Peyer's patch (tissue), 4 donors: ENCODE data around the gene OPCML. TPM values are rescaled to one million over a fixed set of nuclear protein-coding genes. Genes with fewer than 3 reads are reported as not detected.

Experiments used
- DNase-seq, 3 donors: peaks; one replicate each; pipeline ENCODE4 v3.0.0-alpha.2; 2017 to 2019
- H3K27ac ChIP-seq, 4 donors: fragments of 200-600 bp; sonication (generic); one replicate each; pipeline ENCODE4 v1.5.1; 2016 to 2019
- H3K27me3 ChIP-seq, 2 donors: fragments of 200-600 bp; sonication (generic); one replicate each; pipeline ENCODE4 v1.5.1; 2019
- H3K36me3 ChIP-seq, 3 donors: fragments of 200-600 bp; sonication (generic); one replicate each; pipeline ENCODE4 v1.5.1; 2016 to 2019
- H3K4me1 ChIP-seq, 4 donors: fragments of 200-600 bp; sonication (generic); one replicate each; pipeline ENCODE4 v1.5.1; 2016 to 2019
- H3K4me3 ChIP-seq, 4 donors: fragments of 200-600 bp; sonication (generic); 1 replicate in 3 of 4; 2 replicates in 1 of 4; pipeline ENCODE4 v1.5.1; 2016 to 2019; ENCODE audit warnings: mild to moderate bottlenecking in 1 of 4
- H3K9me3 ChIP-seq, 4 donors: fragments of 200-600 bp; sonication (generic); one replicate each; pipeline ENCODE4 v1.5.1; 2016 to 2019; ENCODE audit warnings: mild to moderate bottlenecking in 1 of 4
- CTCF ChIP-seq, 6 experiments: fragments of 450-650 bp in 4 of 6; fragments of 200-600 bp in 2 of 6; sonication (generic) in 1 of 6; IDR thresholded peaks; one replicate each; pipeline ENCODE4 v1.5.1; 2017 to 2019; ENCODE audit warnings: antibody characterized with exemption in 6 of 6, mild to moderate bottlenecking in 3 of 6, moderate library complexity in 1 of 6
- POLR2A ChIP-seq, 2 donors: fragments of 450-650 bp; IDR thresholded peaks; one replicate each; pipeline ENCODE4 v1.5.1; 2017; ENCODE audit warnings: antibody characterized with exemption in 2 of 2, mild to moderate bottlenecking in 2 of 2, moderate library complexity in 2 of 2
- total RNA-seq, 4 donors: library from RNA; depleted of rRNA; stranded (reverse); fragments of >200 nt; gene quantifications; one replicate each; pipeline ENCODE4 v1.1.0, GENCODE V29; 2016

Gene OPCML
- total RNA-seq, 4 donors from 2014 or later = not detected

DNA sequence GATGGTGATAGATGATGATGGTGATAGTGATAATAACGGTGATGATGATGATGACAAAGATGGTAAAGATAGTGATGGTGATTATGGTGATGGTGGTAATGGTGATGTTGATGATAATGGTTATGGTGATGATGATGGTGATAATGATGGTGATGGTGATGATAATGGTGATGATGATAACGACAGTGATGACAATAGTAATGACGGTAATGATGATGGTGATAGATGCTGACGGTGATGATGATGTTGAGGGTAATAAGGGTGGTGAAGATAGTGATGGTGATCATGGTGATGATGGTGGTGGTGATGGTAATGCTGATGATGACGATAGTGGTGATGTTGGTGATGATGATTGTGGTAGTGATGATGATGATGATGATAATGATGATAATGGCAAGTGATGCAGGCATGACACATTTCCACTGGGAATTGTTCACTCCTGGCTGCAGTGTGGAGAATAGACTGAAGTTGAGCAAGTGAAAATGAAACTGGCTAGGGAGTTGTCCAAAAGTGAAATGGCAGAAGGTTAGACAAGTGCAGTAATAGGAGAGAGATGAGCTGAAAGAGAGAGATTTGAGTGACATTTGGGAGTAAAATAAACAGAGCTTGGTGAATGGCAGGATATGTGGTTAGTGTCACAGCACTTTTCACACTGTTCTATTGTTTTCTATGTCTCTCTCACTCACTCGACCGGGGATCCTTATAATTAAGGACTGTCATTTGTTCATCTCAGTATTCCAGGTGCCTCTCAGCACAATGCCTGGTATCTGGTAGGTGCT is 992.5 kb downstream of the OPCML start:
- DNase-seq = no peak
- no peaks in the 10 kb centered on the region for H3K36me3 ChIP-seq
- no peak overlapping the region for H3K4me3 ChIP-seq
- no peaks in the 10 kb centered on the region for H3K9me3 ChIP-seq
- TF ChIP-seq CTCF (IDR thresholded peaks at IDR 0.05) = no peak
- no peak for TF ChIP-seq POLR2A (IDR thresholded peaks at IDR 0.05)
- H3K27ac ChIP-seq = no peak overlapping the region
- H3K4me1 ChIP-seq = no peaks in the 10 kb centered on the region
- H3K27me3 ChIP-seq = no peaks in the 10 kb centered on the region

- no peaks in the 10 kb centered on the region for H3K36me3 ChIP-seq
- H3K27me3 ChIP-seq = no peaks in the 10 kb centered on the region
- H3K4me1 ChIP-seq = no peaks in the 10 kb centered on the region
- no peaks in the 10 kb centered on the region for H3K9me3 ChIP-seq
- no peak for TF ChIP-seq POLR2A (IDR thresholded peaks at IDR 0.05)
- TF ChIP-seq CTCF (IDR thresholded peaks at IDR 0.05) = no peak
- no peak overlapping the region for H3K27ac ChIP-seq
- DNase-seq = no peak
- H3K4me3 ChIP-seq = no peak overlapping the region
Measured at GRCh38 chr11:132538642-132539041, 993.7 kb downstream of the OPCML start.

DNA sequence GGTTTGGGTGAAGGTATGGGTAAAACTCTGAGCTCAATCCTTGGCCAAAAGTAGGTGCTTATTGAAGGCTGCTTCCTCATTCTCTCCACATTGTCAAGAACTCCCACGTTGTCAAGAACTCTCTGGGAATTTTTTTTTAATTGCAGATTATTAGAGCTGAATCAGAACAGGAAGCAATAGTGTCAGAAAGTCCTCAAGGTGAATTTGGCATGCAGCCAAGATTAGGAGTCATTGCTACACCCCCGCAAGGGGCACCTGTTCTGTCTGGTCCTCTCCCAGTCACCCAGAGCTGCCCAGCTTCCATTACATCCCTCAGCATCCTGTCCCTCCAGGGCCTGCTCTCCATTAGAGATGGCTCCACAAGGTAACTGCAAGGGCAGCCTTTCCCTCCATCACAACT is 996.5 kb downstream of the OPCML start:
- no peak overlapping the region for H3K4me3 ChIP-seq
- no peak for TF ChIP-seq CTCF (IDR thresholded peaks at IDR 0.05)
- TF ChIP-seq POLR2A (IDR thresholded peaks at IDR 0.05) = no peak
- no peaks in the 10 kb centered on the region for H3K9me3 ChIP-seq

DNA sequence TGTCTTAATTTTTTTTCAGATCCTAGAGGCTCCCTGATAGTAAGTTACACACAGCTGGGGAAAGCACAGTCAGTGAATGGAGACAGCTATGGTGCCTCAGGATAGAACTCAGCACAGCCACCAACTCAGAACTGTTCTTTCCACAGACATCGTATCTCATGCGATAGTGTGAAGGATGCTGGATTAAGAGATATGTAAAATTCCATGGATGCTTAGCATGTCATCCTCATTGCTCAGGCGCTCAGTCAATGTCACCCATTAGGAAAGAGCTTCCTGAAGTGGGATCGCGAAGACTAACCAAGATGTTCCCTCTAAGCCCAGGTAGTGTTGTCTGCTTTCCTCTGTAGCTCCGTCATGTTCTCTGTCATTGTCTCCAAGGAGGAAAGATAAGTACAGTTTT is 1000.4 kb downstream of the OPCML start:
- H3K27me3 ChIP-seq = no peaks in the 10 kb centered on the region
- no peaks in the 10 kb centered on the region for H3K9me3 ChIP-seq
- no peak for DNase-seq
- H3K4me1 ChIP-seq = no peaks in the 10 kb centered on the region
- no peak overlapping the region for H3K4me3 ChIP-seq
- no peaks in the 10 kb centered on the region for H3K36me3 ChIP-seq
- H3K27ac ChIP-seq = no peak overlapping the region
- TF ChIP-seq POLR2A (IDR thresholded peaks at IDR 0.05) = no peak
- no peak for TF ChIP-seq CTCF (IDR thresholded peaks at IDR 0.05)

More for the DNA sequence above, 996.5 kb downstream of the OPCML start:
- no peaks in the 10 kb centered on the region for H3K27me3 ChIP-seq
- H3K36me3 ChIP-seq = no peaks in the 10 kb centered on the region
- H3K27ac ChIP-seq = no peak overlapping the region
- DNase-seq = no peak
- H3K4me1 ChIP-seq = no peaks in the 10 kb centered on the region

GRCh38 chr11:132528181-132528580 is 1004.1 kb downstream of the OPCML start:
- H3K27me3 ChIP-seq = no peaks in the 10 kb centered on the region
- H3K4me1 ChIP-seq = no peaks in the 10 kb centered on the region
- H3K4me3 ChIP-seq = no peak overlapping the region
- H3K36me3 ChIP-seq = no peaks in the 10 kb centered on the region
- no peak for DNase-seq
- H3K9me3 ChIP-seq = no peaks in the 10 kb centered on the region
- no peak for TF ChIP-seq CTCF (IDR thresholded peaks at IDR 0.05)
- no peak for TF ChIP-seq POLR2A (IDR thresholded peaks at IDR 0.05)
- H3K27ac ChIP-seq = no peak overlapping the region
